Panc1 (cell line): ENCODE results near the gene FGF14. TPM values are rescaled to one million over a fixed set of nuclear protein-coding genes. Genes with fewer than 3 reads are reported as not detected.

ENCODE experiments used
- ATAC-seq: fragments of 200-7000 bp; cut with Tn5 transposase; 2 replicates; pipeline ENCODE4 v1.9.1; 2020; ENCODE audit warnings: mild to moderate bottlenecking, moderate library complexity
- BruUV-seq: library from RNA; stranded (reverse); fragments of 400-500 nt; replicated peaks from 2 replicates; lab custom pipeline; 2021; lab: Mats Ljungman, UMichigan
- CTCF ChIA-PET: fragments of 300-600 bp; sonication (Branson Sonifier 250); formaldehyde crosslinking; loops from one replicate; lab custom pipeline; 2022; ENCODE audit warnings: antibody characterized with exemption; lab: Charles Lee
- POLR2A ChIA-PET: fragments of 300-600 bp; sonication (Branson Sonifier 250); formaldehyde crosslinking; loops from one replicate; lab custom pipeline; 2022; ENCODE audit warnings: antibody characterized with exemption; lab: Charles Lee
- DNase-seq: peaks from one replicate; pipeline ENCODE4 v3.0.0-alpha.2; 2010; ENCODE audit warnings: low read depth, low spot score
- H3K27ac ChIP-seq: 2 replicates; pipeline ENCODE4 v1.5.1; 2011; ENCODE audit warnings: mild to moderate bottlenecking, low read length, inconsistent platforms
- H3K27me3 ChIP-seq: fragments of 200-500 bp; sonication (Bioruptor generic); 2 replicates; pipeline ENCODE4 v1.6.0; 2014; ENCODE audit warnings: low read length, inconsistent platforms; ENCODE audit not compliant: control insufficient read depth, insufficient read depth
- H3K36me3 ChIP-seq: fragments of 200-500 bp; sonication (Bioruptor generic); 2 replicates; pipeline ENCODE4 v1.5.1; 2014; ENCODE audit warnings: inconsistent platforms, mild to moderate bottlenecking, low read length, moderate library complexity; ENCODE audit not compliant: control insufficient read depth, insufficient read depth
- H3K4me1 ChIP-seq: 2 replicates; pipeline ENCODE4 v1.5.1; 2011; ENCODE audit warnings: inconsistent platforms, mild to moderate bottlenecking, low read length, moderate library complexity; ENCODE audit not compliant: control insufficient read depth, insufficient read depth
- H3K4me3 ChIP-seq, 2 experiments: 2 replicates each; pipeline ENCODE4 v1.5.1; 2011 to 2012; ENCODE audit warnings: low read depth in 2 of 2, low read length in 2 of 2, mild to moderate bottlenecking in 2 of 2, inconsistent platforms in 1 of 2, moderate library complexity in 1 of 2
- H3K9me3 ChIP-seq: fragments of 200-500 bp; sonication (Bioruptor generic); 2 replicates; pipeline ENCODE4 v1.5.1; 2014; ENCODE audit warnings: low read depth, mild to moderate bottlenecking, inconsistent platforms, low read length, moderate library complexity; ENCODE audit not compliant: control insufficient read depth, insufficient read depth
- POLR2AphosphoS5 ChIP-seq: IDR thresholded peaks from 2 replicates; pipeline ENCODE4 v1.6.1; 2012; ENCODE audit warnings: mild to moderate bottlenecking, low read depth, low read length, moderate library complexity
- SIN3A ChIP-seq: IDR thresholded peaks from 2 replicates; pipeline ENCODE4 v1.6.1; 2012; ENCODE audit warnings: low read depth, mild to moderate bottlenecking, low read length, moderate library complexity, borderline replicate concordance; ENCODE audit not compliant: insufficient read depth
- TCF7L2 ChIP-seq: IDR thresholded peaks from 2 replicates; pipeline ENCODE4 v1.6.1; 2011; ENCODE audit warnings: mild to moderate bottlenecking, low read depth, low read length, inconsistent platforms
- in situ Hi-C: cut with HindIII; loops from 2 replicates; pipeline ENCODE4 v1.10.0; 2016; ENCODE audit warnings: low sequenced_read_pairs, low pct_unique_long_range_greater_than_20kb
- intact Hi-C: fragments of 100-400 bp; cut with micrococcal nuclease; formaldehyde crosslinking; loops from one replicate; pipeline ENCODE4 v1.10.0; 2022; ENCODE audit not compliant: unreplicated experiment
- total RNA-seq: library from RNA; stranded (reverse); gene quantifications from one replicate; pipeline ENCODE4 v1.2.1, GENCODE V29; 2021; ENCODE audit not compliant: unreplicated experiment
- TF ChIP-seq, protein P1 (sequence below): fragments of 450-650 bp; IDR thresholded peaks from 2 replicates; pipeline ENCODE4 v1.5.1; 2017; ENCODE audit warnings: mild to moderate bottlenecking
- TF ChIP-seq, protein P2 (sequence below), 2 experiments: IDR thresholded peaks; 2 replicates each; pipeline ENCODE4 v1.6.1; 2011 to 2012; ENCODE audit warnings: low read depth in 2 of 2, control low read depth in 1 of 2, low read length in 1 of 2, mild to moderate bottlenecking in 1 of 2, moderate library complexity in 1 of 2; ENCODE audit not compliant: insufficient read depth in 1 of 2

FGF14 gene
- total RNA-seq, 1 experiment from 2014 or later = 0.03 TPM

DNA sequence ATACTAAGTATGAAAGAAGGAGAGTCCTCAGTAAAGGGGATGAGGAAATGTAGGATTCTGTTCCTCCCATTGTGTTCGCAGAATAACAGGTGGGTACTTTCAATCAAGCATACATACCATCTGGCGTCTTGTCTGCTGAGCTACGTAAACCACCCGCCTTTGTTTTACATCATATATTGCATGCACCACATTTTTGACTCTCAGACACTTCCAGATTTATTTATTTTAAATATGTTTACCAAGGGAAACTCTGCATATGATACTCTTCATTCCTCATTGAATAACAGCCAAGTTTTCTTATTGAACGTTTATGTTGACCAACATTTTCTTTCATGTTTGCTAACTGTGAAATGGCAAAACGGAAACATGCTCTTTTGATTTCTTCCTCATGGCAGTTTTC, 174.1 kb downstream of the FGF14 start:
- TF ChIP-seq, protein P1, sequence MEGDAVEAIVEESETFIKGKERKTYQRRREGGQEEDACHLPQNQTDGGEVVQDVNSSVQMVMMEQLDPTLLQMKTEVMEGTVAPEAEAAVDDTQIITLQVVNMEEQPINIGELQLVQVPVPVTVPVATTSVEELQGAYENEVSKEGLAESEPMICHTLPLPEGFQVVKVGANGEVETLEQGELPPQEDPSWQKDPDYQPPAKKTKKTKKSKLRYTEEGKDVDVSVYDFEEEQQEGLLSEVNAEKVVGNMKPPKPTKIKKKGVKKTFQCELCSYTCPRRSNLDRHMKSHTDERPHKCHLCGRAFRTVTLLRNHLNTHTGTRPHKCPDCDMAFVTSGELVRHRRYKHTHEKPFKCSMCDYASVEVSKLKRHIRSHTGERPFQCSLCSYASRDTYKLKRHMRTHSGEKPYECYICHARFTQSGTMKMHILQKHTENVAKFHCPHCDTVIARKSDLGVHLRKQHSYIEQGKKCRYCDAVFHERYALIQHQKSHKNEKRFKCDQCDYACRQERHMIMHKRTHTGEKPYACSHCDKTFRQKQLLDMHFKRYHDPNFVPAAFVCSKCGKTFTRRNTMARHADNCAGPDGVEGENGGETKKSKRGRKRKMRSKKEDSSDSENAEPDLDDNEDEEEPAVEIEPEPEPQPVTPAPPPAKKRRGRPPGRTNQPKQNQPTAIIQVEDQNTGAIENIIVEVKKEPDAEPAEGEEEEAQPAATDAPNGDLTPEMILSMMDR = no peak
- TF ChIP-seq TCF7L2 = no peak
- no peak for TF ChIP-seq POLR2AphosphoS5
- TF ChIP-seq, protein P2, sequence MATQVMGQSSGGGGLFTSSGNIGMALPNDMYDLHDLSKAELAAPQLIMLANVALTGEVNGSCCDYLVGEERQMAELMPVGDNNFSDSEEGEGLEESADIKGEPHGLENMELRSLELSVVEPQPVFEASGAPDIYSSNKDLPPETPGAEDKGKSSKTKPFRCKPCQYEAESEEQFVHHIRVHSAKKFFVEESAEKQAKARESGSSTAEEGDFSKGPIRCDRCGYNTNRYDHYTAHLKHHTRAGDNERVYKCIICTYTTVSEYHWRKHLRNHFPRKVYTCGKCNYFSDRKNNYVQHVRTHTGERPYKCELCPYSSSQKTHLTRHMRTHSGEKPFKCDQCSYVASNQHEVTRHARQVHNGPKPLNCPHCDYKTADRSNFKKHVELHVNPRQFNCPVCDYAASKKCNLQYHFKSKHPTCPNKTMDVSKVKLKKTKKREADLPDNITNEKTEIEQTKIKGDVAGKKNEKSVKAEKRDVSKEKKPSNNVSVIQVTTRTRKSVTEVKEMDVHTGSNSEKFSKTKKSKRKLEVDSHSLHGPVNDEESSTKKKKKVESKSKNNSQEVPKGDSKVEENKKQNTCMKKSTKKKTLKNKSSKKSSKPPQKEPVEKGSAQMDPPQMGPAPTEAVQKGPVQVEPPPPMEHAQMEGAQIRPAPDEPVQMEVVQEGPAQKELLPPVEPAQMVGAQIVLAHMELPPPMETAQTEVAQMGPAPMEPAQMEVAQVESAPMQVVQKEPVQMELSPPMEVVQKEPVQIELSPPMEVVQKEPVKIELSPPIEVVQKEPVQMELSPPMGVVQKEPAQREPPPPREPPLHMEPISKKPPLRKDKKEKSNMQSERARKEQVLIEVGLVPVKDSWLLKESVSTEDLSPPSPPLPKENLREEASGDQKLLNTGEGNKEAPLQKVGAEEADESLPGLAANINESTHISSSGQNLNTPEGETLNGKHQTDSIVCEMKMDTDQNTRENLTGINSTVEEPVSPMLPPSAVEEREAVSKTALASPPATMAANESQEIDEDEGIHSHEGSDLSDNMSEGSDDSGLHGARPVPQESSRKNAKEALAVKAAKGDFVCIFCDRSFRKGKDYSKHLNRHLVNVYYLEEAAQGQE (IDR thresholded peaks at IDR 0.05; ENCODE audit: insufficient read depth in 1 of 2, low read depth in 2 of 2, low read length in 1 of 2) = no peak
- no peak for TF ChIP-seq SIN3A
- Histone ChIP-seq H3K36me3 (no peaks in the 10 kb centered on the region), H3K4me3 (no peak overlapping the region), H3K4me1 (no peaks in the 10 kb centered on the region), H3K27ac (no peak overlapping the region), H3K27me3 (no peaks in the 10 kb centered on the region), H3K9me3 (no peaks in the 10 kb centered on the region)
- no peak for ATAC-seq
- in situ Hi-C loops (no loop called here), intact Hi-C loops (no loop called here)
- CTCF ChIA-PET = no interaction called here
- no peak for DNase-seq
- POLR2A ChIA-PET = no interaction called here
- BruUV-seq = no TSS peak

DNA sequence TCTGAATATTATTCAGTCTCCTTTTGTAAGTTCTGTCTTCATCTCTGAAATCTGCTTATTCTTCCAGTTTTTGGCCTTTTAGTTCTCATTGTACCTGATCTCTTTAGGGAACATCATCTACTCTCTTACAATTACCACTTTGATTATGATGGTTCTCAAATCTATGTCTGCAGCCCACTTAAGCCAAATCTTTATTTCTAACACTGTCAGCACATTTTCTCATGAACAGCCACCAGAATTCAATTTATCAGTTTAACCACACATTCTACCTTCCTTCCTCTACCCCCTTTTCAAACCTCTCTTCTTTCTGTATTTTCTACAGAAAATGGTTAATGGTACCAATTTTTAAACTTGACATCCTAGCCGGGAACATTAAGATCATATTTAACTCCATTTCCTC, 175.3 kb downstream of the FGF14 start:
- Histone ChIP-seq H3K4me3 (no peak overlapping the region), H3K4me1 (no peaks in the 10 kb centered on the region), H3K27me3 (no peaks in the 10 kb centered on the region), H3K36me3 (no peaks in the 10 kb centered on the region), H3K9me3 (no peaks in the 10 kb centered on the region), H3K27ac (no peak overlapping the region)
- ATAC-seq (no peak), DNase-seq (no peak)
- POLR2A ChIA-PET = no interaction called here
- intact Hi-C loops = no loop called here
- no TSS peak for BruUV-seq
- TF ChIP-seq, protein P1 = no peak
- no peak for TF ChIP-seq POLR2AphosphoS5
- TF ChIP-seq SIN3A = no peak
- no peak for TF ChIP-seq TCF7L2
- TF ChIP-seq, protein P2 (IDR thresholded peaks at IDR 0.05; ENCODE audit: insufficient read depth in 1 of 2, low read depth in 2 of 2, low read length in 1 of 2) = no peak
- in situ Hi-C loops = no loop called here
- CTCF ChIA-PET = no interaction called here
